ENCODE measurements around the gene ZNF319.

Gene ZNF319

DNA sequence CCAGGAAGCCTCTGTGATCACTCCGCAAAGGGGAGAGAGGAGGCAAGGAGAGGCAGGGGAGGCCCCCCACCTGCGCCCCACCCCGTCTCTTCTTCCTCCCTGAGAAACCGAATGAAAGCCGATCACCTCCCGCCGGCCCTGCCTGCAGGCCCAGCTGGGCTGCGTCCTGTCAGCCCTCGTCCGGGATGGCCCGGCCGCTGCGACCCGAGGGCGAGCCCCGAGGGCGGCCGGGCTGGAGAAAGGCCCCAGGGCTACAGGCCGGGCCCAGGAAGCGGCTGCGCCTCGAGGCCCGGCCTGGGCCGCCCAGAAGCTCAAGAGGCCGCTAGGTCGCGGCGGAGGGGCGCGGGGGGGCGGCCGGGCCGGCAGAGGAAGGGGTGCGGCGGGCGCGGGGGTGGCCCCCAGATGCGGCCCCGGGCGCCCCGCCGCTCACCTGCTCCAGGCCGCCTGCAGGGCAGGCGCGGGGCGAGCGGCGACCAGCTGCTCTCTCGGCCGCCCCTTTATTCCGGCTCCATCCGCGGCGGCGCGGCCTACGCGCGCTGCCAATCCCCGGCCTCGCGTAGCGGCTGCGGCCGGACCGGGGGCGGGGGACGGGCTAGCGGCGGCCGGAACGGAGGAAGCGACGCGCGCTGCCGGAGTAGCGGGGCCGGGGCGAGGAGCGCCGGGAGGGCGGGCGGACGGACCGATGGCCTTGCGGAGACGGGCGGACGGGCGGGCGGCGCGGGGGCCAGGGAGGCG is at the start of gene ZNF319:
Gene ZNF319 (minus strand): TSS at position 702 of the 735 bp plus-strand sequence. CDS start 2,407 bp downstream, outside the sequence.
- H3K27ac Mint-ChIP-seq = peak within 1 kb of the TSS; percentile 87
- ATAC-seq (ENCODE audit: low read depth) = peak; percentile 30
- no peaks in the 10 kb centered on the region for H3K27me3 Mint-ChIP-seq
- no peak for DNase-seq (ENCODE audit: low spot score in 2 of 2)
- peaks cover 26% of the 10 kb centered on the region for H3K4me1 Mint-ChIP-seq
- H3K4me3 Mint-ChIP-seq = peak within 1 kb of the TSS; percentile 90
- H3K36me3 Mint-ChIP-seq = peaks cover 12% of the 10 kb centered on the region
- H3K9me3 Mint-ChIP-seq = no peaks in the 10 kb centered on the region

DNA sequence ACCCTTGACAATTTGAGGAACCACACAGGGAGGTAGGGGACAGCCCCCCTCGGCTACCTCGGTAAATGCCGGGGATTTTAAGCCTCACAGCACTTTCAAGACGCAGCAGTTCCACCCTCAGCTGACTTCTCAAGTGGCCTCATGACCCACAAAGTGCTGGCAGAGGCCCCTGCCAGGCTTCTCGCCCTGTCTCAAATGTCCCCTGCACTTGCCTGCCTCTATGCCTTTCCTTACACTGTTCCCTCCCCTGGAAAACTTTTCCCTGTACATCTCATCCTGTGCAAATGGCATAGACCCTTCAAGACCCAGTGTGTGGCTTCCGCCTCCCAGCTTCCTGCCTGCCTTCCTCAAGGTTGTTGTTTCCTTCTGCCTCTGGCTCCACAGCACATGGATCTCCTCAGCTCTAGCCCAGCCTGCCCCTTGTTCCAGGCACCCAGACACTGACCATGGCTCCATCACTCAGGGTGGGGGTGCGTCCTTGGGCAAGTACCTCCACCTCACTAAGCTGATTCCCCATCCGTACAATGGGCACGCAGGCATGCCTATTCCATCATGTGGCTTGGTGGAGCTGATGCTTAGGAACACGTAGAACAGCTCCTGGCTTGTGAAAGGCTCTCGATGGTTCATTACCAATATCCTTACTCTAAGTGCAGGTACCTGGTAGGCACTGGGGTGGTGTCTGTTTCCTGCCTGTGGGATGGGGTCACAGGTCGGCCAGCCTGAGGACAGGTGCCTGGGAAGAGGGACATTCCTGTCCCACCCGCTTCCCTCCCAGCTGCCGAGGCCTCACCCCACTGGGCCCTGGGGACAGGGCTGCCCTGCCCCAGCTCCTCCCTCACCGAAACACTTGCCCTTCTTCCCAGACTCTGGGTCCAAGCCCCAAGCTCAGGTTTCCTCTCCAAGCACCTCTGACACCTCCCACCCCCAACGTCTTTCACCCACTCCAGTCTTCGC is 49.0 kb upstream of the ZNF319 start:
- no peak overlapping the region for H3K27ac Mint-ChIP-seq
- H3K36me3 Mint-ChIP-seq = peaks cover 2% of the 10 kb centered on the region
- peaks cover 6% of the 10 kb centered on the region for H3K9me3 Mint-ChIP-seq
- no peaks in the 10 kb centered on the region for H3K4me1 Mint-ChIP-seq
- H3K4me3 Mint-ChIP-seq = no peak overlapping the region
- ATAC-seq (ENCODE audit: low read depth) (no peak), DNase-seq (ENCODE audit: low spot score in 2 of 2) (no peak)
- peaks cover 10% of the 10 kb centered on the region for H3K27me3 Mint-ChIP-seq

DNA sequence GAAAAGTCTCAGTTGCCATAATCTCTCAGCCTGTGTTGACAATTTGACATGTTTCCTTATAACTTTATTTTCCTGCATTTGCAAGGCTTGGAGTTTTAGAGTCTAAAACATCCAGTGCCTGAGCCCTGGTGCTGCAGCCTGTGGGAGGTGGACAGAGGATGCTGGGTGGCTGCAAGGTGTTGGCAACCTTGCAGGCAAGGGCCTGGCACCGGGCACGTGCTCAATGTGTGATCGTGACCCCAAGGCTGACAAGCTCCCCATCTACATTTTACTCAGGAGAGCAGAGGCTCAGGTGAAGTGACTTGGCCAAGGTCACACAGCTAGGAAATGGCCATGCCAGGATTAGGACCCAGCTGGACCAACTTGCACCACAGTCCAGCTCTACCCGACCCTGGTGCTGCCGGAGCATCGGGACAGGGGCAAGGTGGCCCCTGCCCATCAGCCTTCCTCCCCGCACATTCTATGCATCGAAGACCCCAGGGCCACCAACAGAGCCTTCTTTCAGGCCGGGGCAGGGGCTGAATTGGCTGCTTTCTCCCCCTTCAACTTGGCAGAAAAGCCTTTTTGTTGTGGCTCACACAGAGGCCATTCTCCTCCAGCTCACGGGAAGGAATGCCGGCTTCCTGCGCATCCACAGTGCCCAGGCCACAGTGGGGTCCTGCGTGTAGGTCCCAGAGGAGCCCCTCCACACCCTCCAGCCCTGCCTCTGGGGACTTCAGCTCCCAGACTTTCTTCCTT is 48.2 kb upstream of the ZNF319 start:
- peaks cover 6% of the 10 kb centered on the region for H3K9me3 Mint-ChIP-seq
- ATAC-seq (ENCODE audit: low read depth) (no peak), DNase-seq (ENCODE audit: low spot score in 2 of 2) (no peak)
- no peak overlapping the region for H3K4me3 Mint-ChIP-seq
- H3K27me3 Mint-ChIP-seq = peaks cover 10% of the 10 kb centered on the region
- no peaks in the 10 kb centered on the region for H3K4me1 Mint-ChIP-seq
- H3K36me3 Mint-ChIP-seq = peaks cover 2% of the 10 kb centered on the region
- no peak overlapping the region for H3K27ac Mint-ChIP-seq

DNA sequence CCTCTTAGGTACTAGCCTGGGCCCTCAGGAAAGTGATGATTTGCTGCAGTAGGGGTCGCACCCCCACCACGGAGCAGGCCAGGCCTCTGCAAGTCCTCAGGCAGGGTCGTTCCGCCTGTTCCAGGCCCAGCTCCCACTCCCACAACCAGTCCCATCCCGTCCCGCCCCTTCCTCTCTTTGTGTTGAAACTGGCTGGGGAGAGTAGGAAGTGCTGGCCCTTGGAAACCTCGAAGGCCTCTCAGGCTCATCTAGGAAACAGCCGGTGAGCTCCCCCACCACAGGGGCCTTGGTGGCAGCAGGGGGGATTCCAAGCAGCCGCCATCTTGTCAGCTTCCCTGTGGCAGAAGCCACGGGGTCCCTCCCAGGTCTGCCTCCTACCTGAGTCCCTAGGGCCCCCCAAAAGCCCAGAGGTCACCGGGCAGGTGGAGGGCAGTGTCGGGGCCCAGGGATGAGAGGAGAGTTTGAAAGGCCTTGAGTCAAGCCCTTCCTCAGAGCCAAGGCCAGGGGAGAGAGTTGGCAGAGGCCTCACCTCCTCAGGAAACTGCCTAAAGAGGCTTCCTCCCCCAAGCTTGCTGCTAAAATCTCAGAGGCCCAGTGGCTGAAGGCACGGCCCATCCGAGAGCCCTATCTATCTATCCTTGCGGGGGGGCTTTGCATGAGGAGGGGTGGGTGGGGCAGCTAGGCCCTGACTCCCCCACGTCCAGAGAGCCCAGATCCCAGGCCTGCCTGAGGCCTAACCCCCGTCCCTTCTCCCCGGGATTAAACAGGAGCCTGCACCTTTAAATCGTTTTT is 47.3 kb upstream of the ZNF319 start:
- H3K27me3 Mint-ChIP-seq = peaks cover 10% of the 10 kb centered on the region
- DNase-seq (ENCODE audit: low spot score in 2 of 2) (no peak), ATAC-seq (ENCODE audit: low read depth) (no peak)
- H3K36me3 Mint-ChIP-seq = peaks cover 2% of the 10 kb centered on the region
- no peak overlapping the region for H3K4me3 Mint-ChIP-seq
- no peaks in the 10 kb centered on the region for H3K4me1 Mint-ChIP-seq
- no peak overlapping the region for H3K27ac Mint-ChIP-seq
- peaks cover 6% of the 10 kb centered on the region for H3K9me3 Mint-ChIP-seq

DNA sequence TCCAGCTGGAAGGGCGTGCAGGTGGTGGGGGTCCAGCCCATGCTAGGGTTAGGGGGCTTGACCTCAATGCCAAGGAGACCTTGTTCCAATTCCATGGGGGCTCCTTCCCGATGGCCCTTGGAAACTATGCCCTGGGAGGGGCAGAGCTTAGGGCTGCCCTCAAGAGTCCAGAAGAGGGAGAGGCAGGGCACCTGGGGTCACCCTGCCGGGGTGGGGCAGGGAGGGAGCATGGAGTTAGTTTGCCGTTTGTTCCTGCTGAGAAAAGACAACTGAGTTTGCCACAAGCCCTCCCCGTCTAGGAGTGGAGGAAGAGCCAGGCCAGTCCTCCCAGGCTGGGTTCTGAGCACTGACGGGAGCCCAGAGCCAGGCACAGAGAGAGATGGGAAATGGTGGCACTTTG is 46.5 kb upstream of the ZNF319 start:
- Mint-ChIP-seq H3K4me1 (no peaks in the 10 kb centered on the region), H3K9me3 (peaks cover 6% of the 10 kb centered on the region), H3K4me3 (no peak overlapping the region), H3K27me3 (peaks cover 8% of the 10 kb centered on the region), H3K36me3 (peaks cover 2% of the 10 kb centered on the region), H3K27ac (no peak overlapping the region)
- DNase-seq (ENCODE audit: low spot score in 2 of 2) (no peak), ATAC-seq (ENCODE audit: low read depth) (no peak)

DNA sequence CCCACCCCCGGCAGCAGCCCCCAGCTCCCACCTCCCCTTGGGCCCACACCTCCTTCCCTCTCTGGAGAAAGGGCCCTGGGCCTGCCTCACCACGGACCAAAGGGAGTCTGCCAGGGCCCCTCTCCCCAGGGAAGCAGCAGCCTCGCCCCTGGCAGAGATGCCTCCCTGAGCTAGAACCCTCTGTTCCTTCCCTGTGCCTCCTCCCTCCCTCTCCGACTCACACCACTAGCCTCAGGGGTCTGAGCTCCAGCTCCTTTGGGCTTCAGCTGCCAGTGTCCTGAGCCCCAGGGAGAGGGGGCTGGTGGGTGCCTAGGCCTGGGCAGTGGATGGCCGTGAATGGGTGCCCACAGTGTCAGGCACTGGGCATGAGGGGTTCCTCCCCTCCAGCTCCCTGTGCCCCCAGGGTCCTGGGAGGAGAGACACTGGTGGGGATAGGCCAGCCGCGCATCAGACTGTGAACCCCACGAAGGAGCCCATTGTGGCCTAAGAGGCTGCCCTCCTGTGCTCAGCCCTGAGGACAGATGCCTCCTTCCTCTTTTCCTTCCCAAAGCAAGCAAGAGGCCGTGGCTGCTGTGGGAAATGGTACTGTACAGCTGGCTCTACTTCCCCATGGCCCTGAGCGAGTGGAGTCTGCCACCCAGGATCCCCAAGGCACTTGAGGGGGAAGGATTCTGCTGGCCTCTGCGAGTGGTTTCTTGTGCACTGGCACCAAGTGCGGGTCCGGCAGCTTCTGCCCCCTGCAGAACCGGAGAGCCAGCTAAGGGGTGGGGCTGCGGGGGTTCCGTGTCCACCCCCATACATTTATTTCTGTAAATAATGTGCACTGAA is 45.8 kb upstream of the ZNF319 start:
- Mint-ChIP-seq H3K9me3 (peaks cover 5% of the 10 kb centered on the region), H3K4me1 (no peaks in the 10 kb centered on the region), H3K36me3 (peaks cover 2% of the 10 kb centered on the region), H3K27ac (no peak overlapping the region), H3K27me3 (peaks cover 6% of the 10 kb centered on the region), H3K4me3 (no peak overlapping the region)
- DNase-seq (ENCODE audit: low spot score in 2 of 2) = no peak
- no peak for ATAC-seq (ENCODE audit: low read depth)

DNA sequence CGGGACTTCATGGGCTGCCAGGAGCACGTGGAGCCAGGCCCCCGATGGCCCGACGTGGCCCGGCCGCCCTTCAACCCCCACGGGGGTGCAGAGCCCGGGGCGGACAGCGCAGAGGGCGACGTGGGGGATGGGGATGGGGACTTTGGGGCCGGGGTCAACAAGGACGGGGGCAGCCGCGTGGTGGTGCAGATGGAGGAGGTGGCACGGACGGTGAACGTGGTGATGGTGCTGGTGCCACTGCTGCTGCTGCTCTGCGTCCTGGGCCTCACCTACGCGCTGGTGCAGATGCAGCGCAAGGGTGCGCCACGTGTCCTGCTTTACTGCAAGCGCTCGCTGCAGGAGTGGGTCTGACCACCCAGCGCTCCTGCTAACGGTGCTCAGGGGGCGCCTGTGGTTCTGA is 44.6 kb upstream of the ZNF319 start:
- no peaks in the 10 kb centered on the region for H3K36me3 Mint-ChIP-seq
- H3K4me3 Mint-ChIP-seq = no peak overlapping the region
- DNase-seq (ENCODE audit: low spot score in 2 of 2) (no peak), ATAC-seq (ENCODE audit: low read depth) (no peak)
- H3K27ac Mint-ChIP-seq = no peak overlapping the region
- peaks cover 4% of the 10 kb centered on the region for H3K27me3 Mint-ChIP-seq
- no peaks in the 10 kb centered on the region for H3K4me1 Mint-ChIP-seq
- no peaks in the 10 kb centered on the region for H3K9me3 Mint-ChIP-seq

DNA sequence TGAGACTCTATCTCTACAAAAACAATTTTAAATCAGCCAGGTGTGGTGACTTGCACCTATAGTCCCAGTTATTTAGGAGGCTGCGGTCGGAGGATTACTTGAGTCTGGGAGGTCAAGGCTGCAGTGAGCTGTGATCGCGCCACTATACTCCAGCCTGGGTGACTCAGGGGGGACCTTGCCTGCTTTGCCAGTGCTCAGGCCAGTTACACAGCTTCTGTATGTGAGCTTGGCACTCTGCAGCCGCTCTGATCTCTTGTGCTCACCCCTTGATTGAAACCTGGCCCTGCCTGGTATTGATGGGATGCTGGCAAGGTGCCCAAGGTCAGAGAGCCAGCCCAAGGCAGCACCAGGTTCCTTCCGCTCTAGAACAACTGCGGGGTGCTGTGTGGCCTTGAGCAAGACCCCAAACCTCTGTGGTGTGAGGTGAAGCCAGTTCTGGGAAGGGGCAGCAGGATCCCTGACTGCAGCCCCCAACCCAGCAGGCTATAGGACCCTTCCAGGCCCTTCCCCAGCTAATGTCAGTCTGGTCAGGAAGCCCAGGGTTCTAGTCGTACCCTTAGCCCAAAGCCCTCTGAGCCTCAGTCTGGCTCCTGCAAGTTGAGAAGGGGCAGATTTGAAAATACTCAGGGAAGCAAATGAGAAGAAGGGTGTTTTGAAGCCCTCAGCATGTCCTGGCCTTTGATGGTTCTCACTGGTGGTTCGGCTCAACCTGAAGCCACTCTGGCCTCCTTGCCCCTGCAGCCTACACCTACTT is 44.0 kb upstream of the ZNF319 start:
- no peak overlapping the region for H3K4me3 Mint-ChIP-seq
- no peak for ATAC-seq (ENCODE audit: low read depth)

DNA sequence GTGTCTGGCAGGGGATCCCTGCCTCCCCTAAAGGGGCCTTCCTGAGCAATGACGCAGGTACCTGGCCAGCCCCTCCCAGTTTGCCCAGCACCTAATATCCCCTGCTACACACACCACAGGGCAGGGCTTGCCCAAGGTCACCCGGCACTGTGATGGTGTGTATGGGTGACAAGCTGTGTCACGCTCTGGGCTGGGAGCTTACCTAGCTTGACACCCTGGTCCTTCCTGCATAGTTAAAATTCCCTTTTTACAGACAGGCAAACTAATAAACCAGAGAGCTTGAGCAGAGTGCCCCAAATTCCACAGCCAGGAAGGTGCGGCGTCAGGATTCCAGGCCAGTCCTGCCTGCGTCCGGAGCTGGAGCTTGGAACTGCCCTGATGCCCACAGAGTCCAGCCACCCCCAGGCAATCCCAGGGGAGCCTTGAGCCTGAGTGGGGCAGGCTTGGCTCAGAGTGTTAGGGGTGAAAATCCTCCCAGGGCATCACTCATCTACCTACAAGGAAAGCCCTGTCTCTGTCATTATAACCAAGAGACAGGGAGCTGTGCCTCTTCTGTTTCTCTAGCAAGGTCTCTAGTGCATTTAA is 43.2 kb upstream of the ZNF319 start:
- H3K9me3 Mint-ChIP-seq = no peaks in the 10 kb centered on the region
- no peak overlapping the region for H3K4me3 Mint-ChIP-seq
- no peaks in the 10 kb centered on the region for H3K4me1 Mint-ChIP-seq
- ATAC-seq (ENCODE audit: low read depth) = no peak
- no peak for DNase-seq (ENCODE audit: low spot score in 2 of 2)
- no peaks in the 10 kb centered on the region for H3K27me3 Mint-ChIP-seq
- H3K36me3 Mint-ChIP-seq = no peaks in the 10 kb centered on the region
- no peak overlapping the region for H3K27ac Mint-ChIP-seq

More for the DNA sequence above, 44.0 kb upstream of the ZNF319 start:
- no peaks in the 10 kb centered on the region for H3K9me3 Mint-ChIP-seq
- H3K4me1 Mint-ChIP-seq = no peaks in the 10 kb centered on the region
- H3K36me3 Mint-ChIP-seq = no peaks in the 10 kb centered on the region
- no peak overlapping the region for H3K27ac Mint-ChIP-seq
- DNase-seq (ENCODE audit: low spot score in 2 of 2) = no peak
- peaks cover 1% of the 10 kb centered on the region for H3K27me3 Mint-ChIP-seq

DNA sequence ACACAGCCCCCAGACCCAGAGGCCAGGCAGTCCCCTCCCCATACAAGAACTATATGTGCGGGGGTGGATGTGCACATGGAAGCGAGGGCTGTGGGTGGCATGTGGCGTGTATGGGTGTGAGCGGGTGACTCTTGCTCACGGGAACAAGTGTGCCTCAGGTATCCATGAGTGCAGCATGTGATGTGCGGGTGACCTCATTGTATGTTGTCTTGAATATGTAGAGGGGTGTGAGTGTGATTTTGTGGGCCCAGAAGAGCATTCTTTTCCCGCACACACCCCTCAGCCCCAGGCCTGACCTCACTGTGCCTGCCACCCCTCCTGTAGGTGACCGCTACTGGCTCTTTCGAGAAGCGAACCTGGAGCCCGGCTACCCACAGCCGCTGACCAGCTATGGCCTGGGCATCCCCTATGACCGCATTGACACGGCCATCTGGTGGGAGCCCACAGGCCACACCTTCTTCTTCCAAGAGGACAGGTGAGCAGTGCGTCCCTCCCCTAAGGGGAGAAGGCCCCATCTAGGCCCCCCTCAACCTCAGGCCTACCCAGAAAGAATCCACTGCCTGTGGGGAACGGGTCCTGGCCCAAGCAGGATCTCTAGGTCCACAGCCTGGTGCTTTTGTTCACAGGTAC is 42.5 kb upstream of the ZNF319 start:
- Mint-ChIP-seq H3K4me1 (no peaks in the 10 kb centered on the region), H3K4me3 (no peak overlapping the region), H3K27ac (no peak overlapping the region), H3K36me3 (no peaks in the 10 kb centered on the region), H3K27me3 (no peaks in the 10 kb centered on the region), H3K9me3 (no peaks in the 10 kb centered on the region)
- DNase-seq (ENCODE audit: low spot score in 2 of 2) (no peak), ATAC-seq (ENCODE audit: low read depth) (no peak)

DNA sequence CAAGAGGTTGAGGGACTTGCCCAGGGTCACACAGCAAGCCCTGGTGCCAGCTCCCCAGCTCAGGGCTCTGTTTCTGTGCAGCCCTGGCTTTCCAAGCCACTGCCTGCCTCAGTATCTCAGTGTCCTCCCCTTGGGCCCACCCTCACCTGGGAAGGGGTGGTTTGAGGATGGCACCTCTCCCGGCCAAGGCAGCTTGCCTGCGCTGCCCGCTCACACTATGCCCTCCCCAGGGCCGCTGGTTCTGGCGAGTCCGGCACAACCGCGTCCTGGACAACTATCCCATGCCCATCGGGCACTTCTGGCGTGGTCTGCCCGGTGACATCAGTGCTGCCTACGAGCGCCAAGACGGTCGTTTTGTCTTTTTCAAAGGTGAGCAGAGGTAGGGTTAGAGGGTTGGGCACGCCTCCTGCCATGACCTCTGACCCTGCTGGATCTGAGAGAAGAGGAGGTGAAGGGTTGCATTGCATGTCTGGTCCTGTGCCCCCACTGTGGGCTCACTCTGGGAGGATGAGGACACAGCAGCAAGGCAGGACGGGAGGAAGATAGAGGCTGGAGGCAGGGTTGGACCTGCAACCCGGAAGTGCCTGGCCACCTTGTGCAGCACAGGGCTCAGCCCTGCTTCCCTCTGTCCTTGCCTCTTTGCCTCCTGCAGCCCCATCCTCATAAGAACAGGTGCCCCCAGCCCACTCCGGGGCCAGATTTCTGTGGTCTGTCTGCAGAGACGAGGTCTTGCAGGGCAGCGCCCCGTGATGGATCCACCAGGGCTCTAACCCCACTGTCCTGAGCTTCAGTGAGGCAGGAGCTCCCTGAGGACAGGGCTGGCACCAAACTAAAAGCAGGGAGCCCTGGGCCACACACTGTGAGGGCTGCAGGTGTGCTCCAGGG is 41.8 kb upstream of the ZNF319 start:
- H3K27ac Mint-ChIP-seq = no peak overlapping the region
- no peak overlapping the region for H3K4me3 Mint-ChIP-seq
- H3K36me3 Mint-ChIP-seq = no peaks in the 10 kb centered on the region

More for the DNA sequence above, 41.8 kb upstream of the ZNF319 start:
- Mint-ChIP-seq H3K9me3 (no peaks in the 10 kb centered on the region), H3K27me3 (no peaks in the 10 kb centered on the region), H3K4me1 (no peaks in the 10 kb centered on the region)
- DNase-seq (ENCODE audit: low spot score in 2 of 2) (no peak), ATAC-seq (ENCODE audit: low read depth) (no peak)
